Gastrocnemius medialis (tissue), 4 donors: ENCODE measurements around the gene ACO1. TPM values are rescaled to one million over a fixed set of nuclear protein-coding genes. Genes with fewer than 3 reads are reported as not detected.

Source experiments
- ATAC-seq, 2 donors: fragments of 150-250 bp; one replicate each; pipeline ENCODE4 v1.9.1; 2016
- DNase-seq, 2 donors: peaks; one replicate each; pipeline ENCODE4 v3.0.0-alpha.2; 2019
- H3K27ac ChIP-seq, 4 donors: fragments of 200-600 bp; sonication (generic); 1 replicate in 1 of 4; 2 replicates in 3 of 4; pipeline ENCODE4 v1.5.1; 2016 to 2018; ENCODE audit warnings: mild to moderate bottlenecking in 2 of 4, moderate library complexity in 1 of 4
- H3K27me3 ChIP-seq, 3 donors: fragments of 200-600 bp; sonication (generic) in 2 of 3; 1 replicate in 1 of 3; 2 replicates in 2 of 3; pipeline versions ENCODE4 v1.5.1 to v1.6.0; 2016 to 2019; ENCODE audit warnings: mild to moderate bottlenecking in 1 of 3, moderate library complexity in 1 of 3
- H3K36me3 ChIP-seq, 2 donors: fragments of 200-600 bp; sonication (generic) in 1 of 2; one replicate each; pipeline ENCODE4 v1.5.1; 2017 to 2018
- H3K4me1 ChIP-seq, 2 donors: fragments of 200-600 bp; sonication (generic) in 1 of 2; one replicate each; pipeline ENCODE4 v1.5.1; 2016 to 2017; ENCODE audit warnings: mild to moderate bottlenecking in 2 of 2
- H3K4me3 ChIP-seq, 4 donors: fragments of 200-600 bp; sonication (generic) in 3 of 4; 1 replicate in 1 of 4; 2 replicates in 3 of 4; pipeline ENCODE4 v1.5.1; 2016 to 2019; ENCODE audit warnings: mild to moderate bottlenecking in 2 of 4
- H3K9me3 ChIP-seq, 3 donors: fragments of 200-600 bp; sonication (generic) in 2 of 3; 1 replicate in 1 of 3; 2 replicates in 2 of 3; pipeline ENCODE4 v1.5.1; 2016 to 2019
- POLR2A ChIP-seq, 2 donors: fragments of 450-650 bp; IDR thresholded peaks; one replicate each; pipeline ENCODE4 v1.6.1; 2017; ENCODE audit warnings: antibody characterized with exemption in 2 of 2, mild to moderate bottlenecking in 2 of 2, moderate library complexity in 2 of 2
- in situ Hi-C, 4 donors: fragments of 200-750 bp; cut with MboI; loops; one replicate each; pipeline versions ENCODE4 v1.15.0 to v1.8.0; 2017; ENCODE audit warnings: low sequenced_read_pairs in 4 of 4
- intact Hi-C: fragments of 100-400 bp; cut with DNase I; formaldehyde crosslinking; loops from one replicate; pipeline ENCODE4 v1.15.1; 2023; ENCODE audit warnings: low total_unique reads
- total RNA-seq, 4 donors: library from RNA; depleted of rRNA; stranded (reverse); fragments of >200 nt; gene quantifications; one replicate each; pipeline versions ENCODE4 v1.1.0 to v1.2.3, GENCODE V29; 2016
- TF ChIP-seq, protein P1 (sequence below), 5 experiments: fragments of 450-650 bp in 3 of 5; fragments of 200-600 bp in 2 of 5; sonication (generic) in 2 of 5; IDR thresholded peaks in 4 of 5; conservative IDR thresholded peaks in 1 of 5; 1 replicate in 4 of 5; 2 replicates in 1 of 5; pipeline ENCODE4 v1.5.1; 2016 to 2019; ENCODE audit warnings: antibody characterized with exemption in 5 of 5, mild to moderate bottlenecking in 3 of 5, moderate library complexity in 3 of 5

Gene ACO1
- total RNA-seq, 4 donors from 2014 or later = 28.3 to 35.0 (median 30.3) TPM

- Histone ChIP-seq H3K27ac (no peak overlapping the region), H3K27me3 (no peaks in the 10 kb centered on the region), H3K36me3 (no peaks in the 10 kb centered on the region), H3K4me3 (no peak overlapping the region), H3K4me1 (peaks cover 5 to 11% of the 10 kb centered on the region in 2 donors), H3K9me3 (no peaks in the 10 kb centered on the region)
- TF ChIP-seq POLR2A (IDR thresholded peaks at IDR 0.05) = no peak
- TF ChIP-seq, protein P1, sequence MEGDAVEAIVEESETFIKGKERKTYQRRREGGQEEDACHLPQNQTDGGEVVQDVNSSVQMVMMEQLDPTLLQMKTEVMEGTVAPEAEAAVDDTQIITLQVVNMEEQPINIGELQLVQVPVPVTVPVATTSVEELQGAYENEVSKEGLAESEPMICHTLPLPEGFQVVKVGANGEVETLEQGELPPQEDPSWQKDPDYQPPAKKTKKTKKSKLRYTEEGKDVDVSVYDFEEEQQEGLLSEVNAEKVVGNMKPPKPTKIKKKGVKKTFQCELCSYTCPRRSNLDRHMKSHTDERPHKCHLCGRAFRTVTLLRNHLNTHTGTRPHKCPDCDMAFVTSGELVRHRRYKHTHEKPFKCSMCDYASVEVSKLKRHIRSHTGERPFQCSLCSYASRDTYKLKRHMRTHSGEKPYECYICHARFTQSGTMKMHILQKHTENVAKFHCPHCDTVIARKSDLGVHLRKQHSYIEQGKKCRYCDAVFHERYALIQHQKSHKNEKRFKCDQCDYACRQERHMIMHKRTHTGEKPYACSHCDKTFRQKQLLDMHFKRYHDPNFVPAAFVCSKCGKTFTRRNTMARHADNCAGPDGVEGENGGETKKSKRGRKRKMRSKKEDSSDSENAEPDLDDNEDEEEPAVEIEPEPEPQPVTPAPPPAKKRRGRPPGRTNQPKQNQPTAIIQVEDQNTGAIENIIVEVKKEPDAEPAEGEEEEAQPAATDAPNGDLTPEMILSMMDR (IDR thresholded peaks at IDR 0.05 in 4 of 5, conservative IDR thresholded peaks at IDR 0.05 in 1 of 5) = no peak
- intact Hi-C loops = no loop called here
- DNase-seq = no peak
- in situ Hi-C loops = loop anchor here in 1 of 4 donors (25.0 kb wide), 1 partner anchor 763 kb away; the partner anchor contains the start of gene B4GALT1
- ATAC-seq = no peak
These were observed 14.8 kb downstream of the ACO1 start for GRCh38 chr9:32399110-32399815.

DNA sequence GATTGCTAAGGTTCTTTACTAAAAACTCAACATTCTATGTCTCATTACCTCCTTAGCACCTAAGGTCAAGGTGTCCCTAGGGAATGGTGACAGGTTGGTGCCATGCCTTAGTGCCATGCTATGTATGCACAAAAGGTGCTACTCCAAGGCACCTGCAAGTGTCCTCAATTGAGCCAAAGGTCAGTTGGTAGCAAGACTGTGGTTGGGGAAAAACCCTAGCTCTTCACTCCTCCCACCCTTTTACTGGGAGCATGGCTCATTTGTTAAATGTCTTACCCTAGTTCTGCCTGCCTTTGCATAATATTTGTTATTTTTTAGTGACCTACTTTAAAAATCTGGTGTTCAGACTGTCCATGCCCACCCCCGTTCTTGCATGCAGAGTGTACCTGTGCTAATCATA, 17.0 kb downstream of the ACO1 start:
- intact Hi-C loops = no loop called here

GRCh38 chr9:32403567-32404260, 19.3 kb downstream of the ACO1 start:
- Histone ChIP-seq H3K36me3 (peaks cover 0 to 43% of the 10 kb centered on the region in 2 donors), H3K27ac (no peak overlapping the region), H3K4me1 (peaks cover 0 to 8% of the 10 kb centered on the region in 2 donors), H3K4me3 (no peak overlapping the region), H3K27me3 (no peaks in the 10 kb centered on the region), H3K9me3 (no peaks in the 10 kb centered on the region)
- TF ChIP-seq, protein P1 (IDR thresholded peaks at IDR 0.05 in 4 of 5, conservative IDR thresholded peaks at IDR 0.05 in 1 of 5) = no peak
- no peak for TF ChIP-seq POLR2A (IDR thresholded peaks at IDR 0.05)
- DNase-seq = no peak
- intact Hi-C loops = no loop called here
- no peak for ATAC-seq
- in situ Hi-C loops = no loop called here

More for the DNA sequence above, 17.0 kb downstream of the ACO1 start:
- Histone ChIP-seq H3K9me3 (no peaks in the 10 kb centered on the region), H3K27me3 (no peaks in the 10 kb centered on the region), H3K36me3 (peaks cover 0 to 20% of the 10 kb centered on the region in 2 donors), H3K4me3 (no peak overlapping the region), H3K27ac (no peak overlapping the region), H3K4me1 (peaks cover 0 to 11% of the 10 kb centered on the region in 2 donors)
- in situ Hi-C loops = no loop called here
- ATAC-seq (no peak), DNase-seq (no peak)
- no peak for TF ChIP-seq POLR2A (IDR thresholded peaks at IDR 0.05)
- TF ChIP-seq, protein P1 (IDR thresholded peaks at IDR 0.05 in 4 of 5, conservative IDR thresholded peaks at IDR 0.05 in 1 of 5) = no peak

DNA sequence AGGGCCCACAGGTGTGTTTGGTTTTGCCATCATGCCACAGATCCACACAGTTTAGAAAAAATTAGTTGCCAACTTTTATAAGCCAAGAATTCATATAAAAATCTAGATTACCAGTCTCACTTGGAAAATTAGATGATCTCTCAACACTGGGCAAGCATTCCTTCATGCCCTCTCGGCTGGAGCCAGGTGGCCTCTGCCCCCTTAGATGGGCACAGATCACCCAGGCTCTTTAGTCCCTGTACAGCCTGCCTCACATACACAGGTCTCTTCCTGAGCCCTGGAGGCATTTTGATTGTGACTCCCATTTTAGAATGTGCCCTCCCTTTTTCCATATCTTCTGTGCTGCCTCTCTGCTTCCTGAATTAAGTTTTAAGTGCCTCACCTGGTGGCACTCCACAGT, 20.0 kb downstream of the ACO1 start:
- no peak for DNase-seq
- in situ Hi-C loops (no loop called here), intact Hi-C loops (no loop called here)
- no peak for ATAC-seq
- no peak overlapping the region for H3K27ac ChIP-seq
- no peak for TF ChIP-seq POLR2A (IDR thresholded peaks at IDR 0.05)
- TF ChIP-seq, protein P1 (IDR thresholded peaks at IDR 0.05 in 4 of 5, conservative IDR thresholded peaks at IDR 0.05 in 1 of 5) = no peak
- peaks cover 4 to 50% of the 10 kb centered on the region in 2 donors for H3K36me3 ChIP-seq
- no peaks in the 10 kb centered on the region for H3K27me3 ChIP-seq
- H3K4me3 ChIP-seq = peak overlapping the region in 1 of 4 donors; percentile 12
- peaks cover 0 to under 1% of the 10 kb centered on the region in 2 donors for H3K4me1 ChIP-seq
- no peaks in the 10 kb centered on the region for H3K9me3 ChIP-seq
